ENCODE results near the gene VCPKMT.

Gene VCPKMT

DNA sequence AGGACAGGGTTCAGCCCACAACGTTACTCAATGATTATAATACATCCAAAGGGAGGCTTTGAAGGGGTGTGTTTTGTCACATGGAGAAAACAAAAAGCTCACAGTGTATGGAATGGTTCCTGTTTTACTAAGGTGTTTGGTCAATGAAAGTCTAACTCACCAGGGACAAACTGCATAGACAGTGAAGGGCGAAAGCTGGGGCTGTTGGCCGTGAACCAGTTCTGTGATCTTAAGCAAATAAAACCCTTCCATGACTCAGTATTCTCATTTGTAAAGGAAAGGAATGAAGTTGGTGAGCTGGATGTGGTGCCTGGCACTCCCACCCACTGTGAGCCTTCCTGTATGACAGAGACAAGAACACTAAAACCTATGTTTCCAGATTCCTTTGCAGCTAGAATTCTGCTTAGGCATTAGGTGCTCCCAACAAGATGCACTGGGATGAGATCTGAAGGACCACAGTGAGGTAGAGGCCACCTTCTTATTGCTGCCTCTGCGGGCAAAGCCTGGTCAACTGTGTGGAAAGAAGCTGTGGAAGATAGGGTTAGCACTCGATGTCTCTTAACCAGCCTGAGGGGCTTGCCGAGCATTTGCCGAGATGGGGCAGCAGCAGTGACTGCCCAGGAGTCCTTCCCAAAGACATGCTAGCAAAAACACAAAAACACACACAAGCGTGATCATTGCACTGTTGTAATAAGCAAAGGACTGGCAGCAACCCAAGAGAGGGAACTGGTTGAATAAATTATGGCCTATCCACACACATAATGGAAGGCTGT lies 48.5 kb downstream of the VCPKMT start:
- DNase-seq (ENCODE audit: low read depth in 3 of 3), result no peak

DNA sequence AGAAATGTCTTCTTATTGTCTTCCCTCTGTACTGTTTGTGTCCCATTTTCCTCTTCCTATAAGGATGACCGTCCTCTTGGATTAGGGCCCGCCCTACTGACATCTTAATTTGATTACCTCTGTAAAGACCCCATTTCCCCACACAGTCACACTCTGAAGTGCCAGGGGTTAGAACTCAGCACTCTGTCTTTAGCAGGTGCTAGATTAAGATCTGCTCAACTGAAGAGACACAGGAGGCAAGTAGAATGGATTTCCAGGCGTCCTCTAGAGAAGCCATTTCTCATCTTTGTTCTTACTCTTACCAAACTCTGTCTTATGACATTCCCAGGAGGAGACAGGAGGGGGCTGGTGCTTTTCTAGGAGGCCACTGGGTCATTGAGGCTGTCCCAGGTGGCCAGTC lies 50.8 kb downstream of the VCPKMT start:
- no peak for DNase-seq (ENCODE audit: low read depth in 3 of 3)

DNA sequence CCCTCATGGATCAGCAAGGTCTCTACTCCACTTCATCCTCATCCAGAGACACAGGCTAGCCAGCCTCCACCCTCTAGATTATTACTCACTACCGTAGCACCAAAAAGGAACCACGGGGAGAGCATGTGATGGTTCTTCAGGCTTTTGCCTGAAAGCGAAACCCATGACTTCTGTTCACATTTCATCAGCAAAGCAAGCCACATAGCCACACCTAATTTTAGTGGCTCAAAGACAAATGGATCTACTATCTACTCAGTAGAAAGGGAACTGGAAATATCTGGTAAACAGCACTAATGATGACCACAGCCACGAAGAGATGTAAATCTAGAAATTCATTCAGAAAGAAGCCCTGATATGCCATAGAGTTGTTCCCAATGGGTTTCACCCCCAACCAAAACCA lies 51.4 kb downstream of the VCPKMT start:
- DNase-seq (ENCODE audit: low read depth in 3 of 3), result peak in 2 of 3 experiments; percentile 34 to 50

DNA sequence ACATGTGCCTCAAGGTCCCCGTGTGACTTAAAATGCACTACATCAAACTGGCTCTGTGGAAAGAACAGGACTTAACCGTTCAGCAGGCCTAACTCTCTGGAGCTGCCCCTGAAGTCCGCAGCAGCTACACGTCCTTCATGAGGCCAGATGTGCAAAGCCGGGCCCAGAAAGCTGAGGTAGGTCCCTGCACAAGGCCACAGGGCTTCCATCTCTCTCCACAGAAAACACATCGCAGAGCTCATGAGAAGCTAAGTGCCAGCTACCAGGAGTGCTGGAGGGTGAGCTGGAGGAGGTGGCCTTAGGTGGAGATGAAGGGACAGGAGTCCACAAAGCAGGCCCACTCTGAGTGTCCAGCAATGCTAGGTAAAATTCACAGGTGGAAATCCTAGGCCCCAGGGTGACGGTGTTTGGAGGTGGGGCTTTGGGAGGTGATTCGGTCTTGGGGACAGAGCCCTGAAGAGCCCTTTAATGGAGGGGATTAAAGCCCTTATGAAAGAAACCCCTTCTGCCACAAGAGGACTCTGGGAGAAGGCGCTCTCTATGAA lies 52.4 kb downstream of the VCPKMT start:
- no peak for DNase-seq (ENCODE audit: low read depth in 3 of 3)

DNA sequence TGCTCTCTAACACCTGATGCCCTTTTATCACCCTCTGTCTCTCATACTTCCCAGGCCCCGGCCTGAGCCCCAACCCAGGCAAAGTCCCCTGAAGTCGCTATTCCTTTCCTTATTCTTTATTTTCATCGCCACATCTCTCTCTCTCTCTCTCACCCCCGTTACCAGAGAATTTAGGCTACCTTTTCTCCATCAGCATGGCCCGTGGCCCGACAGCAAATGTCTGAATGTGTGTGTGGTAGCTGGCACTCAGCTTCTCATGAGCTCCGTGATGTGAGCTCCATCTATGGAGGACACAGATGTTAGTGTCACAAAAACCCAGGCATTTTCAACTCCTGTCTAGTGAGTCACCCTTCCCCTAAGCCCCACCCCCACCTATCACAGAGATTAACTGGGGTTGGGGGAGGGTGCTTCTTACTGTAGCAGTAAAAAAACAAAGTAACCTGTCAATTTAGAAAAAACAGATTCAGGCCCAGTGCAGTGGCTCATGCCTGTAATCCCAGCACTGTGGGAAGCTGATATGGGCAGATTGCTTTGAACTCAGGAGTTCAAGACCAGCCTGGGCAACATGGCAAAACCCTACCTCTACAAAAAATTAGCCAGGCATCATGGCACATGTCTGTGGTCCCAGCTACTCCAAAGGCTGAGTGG lies 53.8 kb downstream of the VCPKMT start:
- peak in 2 of 3 experiments; percentile 69 to 77 for DNase-seq (ENCODE audit: low read depth in 3 of 3)

DNA sequence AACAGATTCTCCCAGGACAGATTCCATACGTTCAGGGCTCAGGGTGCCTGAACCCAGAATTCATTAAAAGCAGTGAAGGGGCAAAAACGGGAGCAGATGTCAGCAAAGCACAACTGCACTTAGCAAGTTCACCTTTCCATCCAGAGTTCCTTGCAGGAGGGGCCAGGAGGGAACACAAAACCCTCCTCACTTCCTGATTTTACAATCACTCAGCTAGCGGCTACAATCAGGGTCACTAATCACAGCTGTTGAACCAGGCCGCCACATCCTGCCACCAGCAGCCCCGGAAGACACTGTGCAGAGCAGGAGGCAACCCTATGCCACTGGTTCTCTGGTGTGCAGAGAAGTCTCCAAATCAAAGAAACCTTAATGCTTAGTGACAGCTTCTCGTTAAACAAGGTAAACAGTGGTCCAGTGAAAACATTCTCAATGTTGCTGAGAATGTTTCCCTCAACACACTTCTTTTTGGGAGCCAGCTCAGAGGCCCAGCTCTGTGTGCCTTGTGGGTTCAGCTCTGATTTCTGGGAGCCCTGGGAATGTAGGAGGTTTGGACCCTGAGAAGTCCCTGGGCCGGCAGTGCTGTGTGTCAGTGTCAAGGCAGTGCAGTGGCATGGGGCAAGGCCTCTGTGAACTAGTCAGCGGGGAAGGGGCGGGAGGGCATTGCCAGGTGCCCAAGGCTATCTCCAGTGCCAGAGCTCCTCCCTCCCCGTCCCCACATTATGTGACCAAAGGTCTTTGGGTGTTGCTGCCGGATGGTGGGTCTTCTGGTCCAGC lies 54.5 kb downstream of the VCPKMT start:
- peak in 2 of 3 experiments; percentile 21 to 46 for DNase-seq (ENCODE audit: low read depth in 3 of 3)

DNA sequence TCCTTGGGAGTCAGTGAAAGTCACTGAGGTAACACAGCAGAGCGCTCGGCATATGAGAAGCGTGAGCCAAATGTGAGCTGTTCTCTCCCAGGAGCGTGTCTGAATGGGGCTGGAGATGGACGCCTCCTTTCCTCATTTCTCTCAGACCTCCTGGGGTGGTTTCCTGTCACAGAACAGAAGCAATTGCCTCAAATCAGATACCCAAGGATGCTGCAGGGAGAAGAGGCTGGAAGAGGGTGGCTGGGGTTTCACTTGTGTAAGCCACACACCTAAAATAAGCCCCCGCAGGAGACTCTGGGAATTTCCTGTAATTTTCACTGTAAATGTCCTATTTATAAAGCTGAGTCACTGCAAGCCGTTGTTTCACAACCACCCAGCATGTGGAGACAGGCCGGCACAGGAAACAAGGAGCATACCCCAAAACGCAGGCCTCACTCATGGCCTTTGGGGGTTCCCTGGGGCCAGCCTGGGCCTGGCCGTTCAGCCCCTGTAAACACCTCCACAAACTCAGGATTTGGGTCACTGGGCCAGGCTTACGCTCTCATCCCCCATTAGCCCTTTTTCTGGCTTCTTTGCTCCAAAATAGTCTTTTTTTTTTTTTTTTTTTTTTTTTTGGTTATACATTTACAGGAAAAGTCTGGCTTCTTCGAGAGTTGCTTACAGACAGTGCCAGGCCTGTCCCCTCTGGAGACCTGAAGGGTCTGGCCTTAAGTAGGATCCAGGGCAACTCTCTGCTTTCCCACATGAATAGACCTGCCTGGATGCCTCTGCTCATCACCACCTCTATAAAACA lies 55.3 kb downstream of the VCPKMT start:
- DNase-seq (ENCODE audit: low read depth in 3 of 3), result peak in 1 of 3 experiments; percentile 45

DNA sequence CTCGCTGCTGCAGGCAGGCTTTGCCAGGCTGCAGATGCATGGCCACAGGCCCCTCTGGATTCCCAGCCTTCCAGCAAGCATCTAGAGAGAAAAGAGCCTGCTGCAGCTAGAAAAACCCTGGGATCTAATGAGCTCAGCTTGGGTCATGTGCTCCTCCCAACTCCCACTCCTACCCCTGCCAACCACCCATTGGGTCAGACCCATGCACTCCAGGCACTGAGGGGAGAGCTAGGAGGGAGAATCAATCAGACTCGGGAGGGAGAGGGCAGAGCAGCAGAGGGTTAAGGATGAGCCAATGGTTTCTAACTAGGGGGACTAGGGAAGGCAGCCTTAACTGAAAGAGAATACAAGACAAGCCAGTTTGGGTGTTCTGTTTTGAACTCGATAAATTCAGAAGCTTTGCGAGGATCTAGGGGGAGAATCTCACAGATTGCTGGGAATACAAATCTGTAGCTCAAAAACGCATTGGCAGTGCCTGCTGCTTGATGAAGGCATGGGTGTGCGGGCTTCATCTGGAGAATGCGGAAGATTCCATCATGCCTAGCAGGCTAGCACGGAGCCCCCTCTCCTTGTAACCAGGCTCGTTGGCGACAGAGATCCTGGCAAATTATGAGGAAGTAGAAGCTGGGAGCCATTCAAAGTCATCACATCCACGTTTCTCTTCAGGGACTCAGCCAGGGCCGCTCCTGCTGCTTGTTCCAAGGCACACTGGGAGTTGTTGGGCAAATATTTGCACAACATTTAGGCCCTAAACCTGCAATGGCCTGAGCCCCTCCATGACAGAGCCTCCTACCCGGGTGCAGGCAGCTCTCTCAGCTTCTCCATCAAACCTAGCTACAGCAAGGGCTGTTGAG lies 56.4 kb downstream of the VCPKMT start:
- DNase-seq (ENCODE audit: low read depth in 3 of 3), result no peak

All from stimulated activated CD4-positive, alpha-beta T cell treated with anti-CD3 and anti-CD28 coated beads, TNF-alpha, amount 100 ng/mL, for 4 hours (primary cell).